Tibial artery (tissue), 4 donors: ENCODE measurements around the gene NRIP3.
"Not testable (repeated sequence)": the region's sequence is repeated elsewhere in the genome, so short reads cannot be mapped to it uniquely, and the experiment has no call there.

Experiments
- DNase-seq, 2 donors: peaks; one replicate each; pipeline ENCODE4 v3.0.0-alpha.2; 2019
- H3K27ac ChIP-seq, 2 donors: fragments of 200-600 bp; sonication (generic) in 1 of 2; 1 replicate in 1 of 2; 2 replicates in 1 of 2; pipeline ENCODE4 v1.5.1; 2018 to 2019; ENCODE audit warnings: mild to moderate bottlenecking in 1 of 2
- H3K27me3 ChIP-seq, 2 donors: fragments of 200-600 bp; sonication (generic) in 1 of 2; one replicate each; pipeline versions ENCODE4 v1.5.1 to v1.6.0; 2016 to 2019
- H3K36me3 ChIP-seq, 3 donors: fragments of 200-600 bp; sonication (generic) in 2 of 3; one replicate each; pipeline ENCODE4 v1.5.1; 2016 to 2019; ENCODE audit warnings: mild to moderate bottlenecking in 2 of 3
- H3K4me1 ChIP-seq, 4 donors: fragments of 200-600 bp; sonication (generic) in 2 of 4; 1 replicate in 3 of 4; 2 replicates in 1 of 4; pipeline ENCODE4 v1.5.1; 2016 to 2019
- H3K4me3 ChIP-seq, 2 donors: fragments of 200-600 bp; sonication (generic) in 1 of 2; 1 replicate in 1 of 2; 2 replicates in 1 of 2; pipeline ENCODE4 v1.5.1; 2018 to 2019; ENCODE audit warnings: mild to moderate bottlenecking in 2 of 2
- H3K9me3 ChIP-seq, 3 donors: fragments of 200-600 bp; sonication (generic) in 1 of 3; one replicate each; pipeline ENCODE4 v1.5.1; 2016 to 2019
- CTCF ChIP-seq, 2 experiments: fragments of 200-600 bp in 1 of 2; fragments of 450-650 bp in 1 of 2; IDR thresholded peaks; one replicate each; pipeline ENCODE4 v1.5.1; 2017 to 2019; ENCODE audit warnings: antibody characterized with exemption in 2 of 2, mild to moderate bottlenecking in 1 of 2, moderate library complexity in 1 of 2
- intact Hi-C: fragments of 100-400 bp; cut with DNase I; formaldehyde crosslinking; loops from one replicate; pipeline ENCODE4 v1.15.0; 2023; ENCODE audit warnings: low total_unique reads

Gene NRIP3

GRCh38 chr11:8942518-8943066 lies 61.2 kb downstream of the NRIP3 start, which contains the start of gene ASCL3:
Gene ASCL3 (minus strand): TSS chr11:8943016. CDS start chr11:8938161, 4,855 bp downstream.
- Histone ChIP-seq H3K4me1 (no peaks in the 10 kb centered on the region), H3K36me3 (peaks cover 5 to 7% (median 6%) of the 10 kb centered on the region in 3 donors), H3K4me3 (no peak within 1 kb of the TSS), H3K27ac (no peak within 1 kb of the TSS), H3K9me3 (no peaks in the 10 kb centered on the region), H3K27me3 (no peaks in the 10 kb centered on the region)
- DNase-seq, result no peak
- no peak for TF ChIP-seq CTCF (IDR thresholded peaks at IDR 0.05)
- intact Hi-C loops, result no loop called here

- Histone ChIP-seq H3K27ac (no peak overlapping the region), H3K9me3 (no peaks in the 10 kb centered on the region), H3K4me1 (no peaks in the 10 kb centered on the region), H3K27me3 (no peaks in the 10 kb centered on the region), H3K36me3 (no peaks in the 10 kb centered on the region), H3K4me3 (no peak overlapping the region)
- no peak for TF ChIP-seq CTCF (IDR thresholded peaks at IDR 0.05)
- intact Hi-C loops, result no loop called here
- DNase-seq, result no peak
These were observed 62.3 kb downstream of the NRIP3 start for GRCh38 chr11:8941341-8942103.

- Histone ChIP-seq H3K27me3 (no peaks in the 10 kb centered on the region), H3K4me1 (no peaks in the 10 kb centered on the region), H3K9me3 (no peaks in the 10 kb centered on the region), H3K4me3 (no peak overlapping the region), H3K27ac (no peak overlapping the region), H3K36me3 (no peaks in the 10 kb centered on the region)
- no peak for DNase-seq
- no peak for TF ChIP-seq CTCF (IDR thresholded peaks at IDR 0.05)
- intact Hi-C loops, result no loop called here
These were observed 66.1 kb downstream of the NRIP3 start for GRCh38 chr11:8937659-8938058.

DNA sequence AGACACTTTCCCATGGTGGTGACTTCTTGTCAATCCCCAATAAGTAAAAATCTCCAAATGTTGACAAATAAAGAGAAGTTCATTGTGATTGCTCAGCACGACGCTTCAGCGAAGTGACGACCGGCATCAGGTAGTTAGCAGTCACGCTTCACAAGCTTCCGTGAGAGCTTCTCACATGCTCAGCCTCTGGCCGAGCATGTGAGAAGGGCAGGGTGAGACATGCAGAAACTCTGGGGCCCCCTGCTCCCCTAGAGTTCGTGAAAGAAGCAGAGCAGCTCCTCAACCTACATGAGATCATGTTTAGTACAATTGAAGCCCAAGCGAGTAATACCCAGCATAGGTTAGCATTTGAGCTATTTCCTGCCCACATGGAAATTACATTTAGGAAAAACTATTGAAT lies 66.6 kb downstream of the NRIP3 start:
- Histone ChIP-seq H3K4me3 (no peak overlapping the region), H3K36me3 (no peaks in the 10 kb centered on the region), H3K27me3 (no peaks in the 10 kb centered on the region), H3K27ac (no peak overlapping the region), H3K4me1 (no peaks in the 10 kb centered on the region), H3K9me3 (no peaks in the 10 kb centered on the region)
- intact Hi-C loops, result no loop called here
- TF ChIP-seq CTCF (IDR thresholded peaks at IDR 0.05), result no peak
- no peak for DNase-seq

GRCh38 chr11:8935789-8936188 lies 68.0 kb downstream of the NRIP3 start:
- H3K4me3 ChIP-seq, DNase-seq, H3K36me3 ChIP-seq, H3K27ac ChIP-seq, intact Hi-C loops, H3K27me3 ChIP-seq, H3K9me3 ChIP-seq, H3K4me1 ChIP-seq: not testable (repeated sequence)

DNA sequence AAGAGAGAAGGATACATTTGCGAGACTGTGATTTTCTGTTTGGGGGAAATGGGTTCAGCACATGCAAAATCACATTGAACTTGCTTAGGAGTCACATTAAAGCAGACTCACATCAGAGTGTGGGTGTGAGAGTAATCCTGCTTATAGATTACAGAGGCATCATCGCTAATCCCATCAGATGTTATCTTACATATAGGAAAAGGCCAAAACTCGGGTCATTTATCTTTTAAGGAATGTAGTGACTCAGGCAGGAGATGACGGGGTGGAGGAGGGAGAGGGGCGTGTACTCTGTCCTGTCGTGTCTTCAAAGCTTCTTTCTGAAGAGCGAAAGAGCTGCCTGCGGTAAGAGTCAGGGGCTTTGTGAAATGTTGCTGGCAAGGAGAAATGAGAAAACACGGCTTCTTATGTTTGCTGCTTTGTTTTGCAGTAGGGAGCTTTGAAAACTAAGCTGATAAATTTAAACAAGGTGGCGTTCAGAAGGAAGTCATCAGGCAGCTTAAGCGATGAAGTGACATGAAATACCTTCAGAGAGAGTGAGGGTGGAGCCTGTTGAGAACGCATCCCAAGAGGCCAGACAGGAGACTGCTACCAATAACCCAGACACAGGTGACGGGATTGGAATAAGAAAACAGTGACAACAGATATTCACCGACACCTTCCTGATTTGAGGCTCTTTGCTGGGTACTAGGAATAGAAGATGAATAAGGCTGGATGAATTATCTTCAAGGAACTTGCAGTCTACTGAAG lies 68.9 kb downstream of the NRIP3 start:
- TF ChIP-seq CTCF (IDR thresholded peaks at IDR 0.05), result no peak
- no peak for DNase-seq
- intact Hi-C loops, result no loop called here

More for the DNA sequence above, 68.9 kb downstream of the NRIP3 start:
- Histone ChIP-seq H3K4me1 (no peaks in the 10 kb centered on the region), H3K27ac (no peak overlapping the region), H3K36me3 (no peaks in the 10 kb centered on the region), H3K9me3 (no peaks in the 10 kb centered on the region), H3K27me3 (no peaks in the 10 kb centered on the region), H3K4me3 (no peak overlapping the region)
